B cell (primary cell): ENCODE measurements around the gene RXYLT1. TPM values are rescaled to one million over a fixed set of nuclear protein-coding genes. Genes with fewer than 3 reads are reported as not detected.

Source experiments
- ATAC-seq: fragments of 200-7000 bp; cut with Tn5 transposase; one replicate; pipeline ENCODE4 v1.10.0; 2021; ENCODE audit warnings: low read depth, mild to moderate bottlenecking, moderate number of reproducible peaks, moderate library complexity
- CTCF ChIA-PET: fragments of 350-600 bp; sonication (Branson Sonifier 250); formaldehyde crosslinking; loops from one replicate; lab custom pipeline; 2021; ENCODE audit warnings: antibody characterized with exemption, inconsistent platforms; lab: Charles Lee
- POLR2A ChIA-PET: fragments of 350-600 bp; sonication (Branson Sonifier 250); formaldehyde crosslinking; loops from one replicate; lab custom pipeline; 2021; ENCODE audit warnings: antibody characterized with exemption; lab: Charles Lee
- DNase-seq: peaks from one replicate; pipeline ENCODE4 v3.0.0; 2013
- H2AFZ ChIP-seq: 2 replicates; pipeline ENCODE4 v1.6.1; 2012; ENCODE audit warnings: mild to moderate bottlenecking, low read depth, low read length; ENCODE audit not compliant: insufficient read depth, poor library complexity, severe bottlenecking
- H3K27ac ChIP-seq, 2 donors: 1 replicate in 1 of 2; 2 replicates in 1 of 2; pipeline ENCODE4 v1.5.1; 2012 to 2013; ENCODE audit warnings: low read length in 2 of 2, mild to moderate bottlenecking in 2 of 2, moderate library complexity in 1 of 2
- H3K27me3 ChIP-seq, 4 experiments: fragments of 200-600 bp in 1 of 4; sonication (generic) in 1 of 4; replicated peaks in 1 of 4; 1 replicate in 2 of 4; 2 replicates in 2 of 4; pipeline versions ENCODE4 v1.6.1 to v1.7.0; 2013 to 2016; ENCODE audit warnings: low read length in 3 of 4, mild to moderate bottlenecking in 2 of 4, mixed read lengths in 1 of 4, moderate library complexity in 1 of 4; ENCODE audit not compliant: insufficient read depth in 4 of 4, control insufficient read depth in 3 of 4; ENCODE audit errors: control extremely low read depth in 1 of 4
- H3K36me3 ChIP-seq, 2 experiments: replicated peaks in 1 of 2; 1 replicate in 1 of 2; 2 replicates in 1 of 2; pipeline versions ENCODE4 v1.6.1 to v1.7.1; 2013; ENCODE audit warnings: low read length in 1 of 2; ENCODE audit not compliant: insufficient read depth in 2 of 2, control insufficient read depth in 1 of 2; ENCODE audit errors: control extremely low read depth in 1 of 2, extremely low read depth in 1 of 2
- H3K4me1 ChIP-seq, 2 donors: fragments of 200-600 bp in 1 of 2; sonication (generic) in 1 of 2; 1 replicate in 1 of 2; 2 replicates in 1 of 2; pipeline versions ENCODE4 v1.5.1 to v1.6.1; 2013 to 2017; ENCODE audit warnings: low read length in 2 of 2; ENCODE audit not compliant: control insufficient read depth in 2 of 2, insufficient read depth in 2 of 2
- H3K4me2 ChIP-seq: replicated peaks from 2 replicates; pipeline ENCODE3; 2012; ENCODE audit warnings: mild to moderate bottlenecking, low read depth, low read length; ENCODE audit not compliant: poor library complexity, severe bottlenecking
- H3K4me3 ChIP-seq, 5 experiments: fragments of 200-600 bp in 1 of 5; sonication (generic) in 1 of 5; 1 replicate in 3 of 5; 2 replicates in 2 of 5; pipeline versions ENCODE4 v1.5.1 to v1.7.0; 2011 to 2016; ENCODE audit warnings: low read length in 4 of 5, mild to moderate bottlenecking in 4 of 5, low read depth in 2 of 5, control low read depth in 1 of 5, moderate library complexity in 1 of 5; ENCODE audit not compliant: insufficient read depth in 1 of 5; ENCODE audit errors: control extremely low read depth in 1 of 5, extremely low read depth in 1 of 5
- H3K79me2 ChIP-seq: fragments of 200-600 bp; sonication (generic); one replicate; pipeline ENCODE4 v1.6.0; 2016; ENCODE audit warnings: low read length; ENCODE audit not compliant: control insufficient read depth, insufficient read depth
- H3K9ac ChIP-seq: fragments of 200-600 bp; sonication (generic); 2 replicates; pipeline ENCODE4 v1.6.1; 2017; ENCODE audit warnings: mild to moderate bottlenecking, low read length, moderate library complexity
- H3K9me3 ChIP-seq, 3 donors: one replicate each; pipeline versions ENCODE4 v1.6.1 to v1.7.1; 2013; ENCODE audit warnings: low read length in 2 of 3; ENCODE audit not compliant: control insufficient read depth in 2 of 3, insufficient read depth in 1 of 3; ENCODE audit errors: control extremely low read depth in 1 of 3
- H4K20me1 ChIP-seq: 2 replicates; pipeline ENCODE4 v1.6.0; 2012; ENCODE audit warnings: mild to moderate bottlenecking, low read length; ENCODE audit not compliant: insufficient read depth, control insufficient read depth, poor library complexity, severe bottlenecking
- H3K27ac Mint-ChIP-seq: one replicate; pipeline ENCODE4 v1.8.0; 2021; ENCODE audit warnings: mixed read lengths
- H3K27me3 Mint-ChIP-seq: one replicate; pipeline ENCODE4 v1.8.0; 2021; ENCODE audit warnings: mixed read lengths
- H3K4me1 Mint-ChIP-seq: one replicate; pipeline ENCODE4 v1.8.0; 2021; ENCODE audit warnings: mixed read lengths
- H3K4me3 Mint-ChIP-seq: one replicate; pipeline ENCODE4 v1.8.0; 2021; ENCODE audit warnings: mixed read lengths
- H3K9me3 Mint-ChIP-seq: one replicate; pipeline ENCODE4 v1.8.0; 2022; ENCODE audit warnings: mixed read lengths; ENCODE audit not compliant: insufficient read depth
- EZH2 ChIP-seq: IDR thresholded peaks from 2 replicates; pipeline ENCODE4 v1.6.1; 2012; ENCODE audit warnings: borderline replicate concordance, low read depth, mild to moderate bottlenecking, moderate library complexity, low read length; ENCODE audit not compliant: insufficient read depth, poor library complexity, severe bottlenecking
- WGBS: methylation state at CpG from one replicate; pipeline ENCODE4 v1.1.5; 2013; ENCODE audit warnings: missing lambda C conversion rate; ENCODE audit not compliant: insufficient coverage; 5-methylcytosine and 5-hydroxymethylcytosine counted together
- intact Hi-C: fragments of 100-400 bp; cut with micrococcal nuclease; formaldehyde crosslinking; loops from one replicate; pipeline ENCODE4 v1.10.0; 2022
- polyA plus RNA-seq: library from polyadenylated mRNA; depleted of rRNA; stranded (reverse); fragments of >200 nt; gene quantifications from 2 replicates; pipeline ENCODE4 v1.2.3, GENCODE V29; 2012
- total RNA-seq, 2 donors: library from RNA; stranded (reverse); fragments of 120-200 nt in 1 of 2; gene quantifications; 1 replicate in 1 of 2; 2 replicates in 1 of 2; pipeline versions ENCODE4 v1.2.3 to v1.2.4, GENCODE V29; 2013 to 2022
- TF ChIP-seq, protein P1 (sequence below): fragments of 200-600 bp; IDR thresholded peaks from one replicate; pipeline ENCODE4 v1.8.0; 2022; ENCODE audit warnings: antibody characterized with exemption, mild to moderate bottlenecking

Gene RXYLT1
- total and polyA plus RNA-seq, 2 donors (not counting 1 experiment from before 2014, with no cell fraction given): 9.4 to 16.5 TPM

DNA sequence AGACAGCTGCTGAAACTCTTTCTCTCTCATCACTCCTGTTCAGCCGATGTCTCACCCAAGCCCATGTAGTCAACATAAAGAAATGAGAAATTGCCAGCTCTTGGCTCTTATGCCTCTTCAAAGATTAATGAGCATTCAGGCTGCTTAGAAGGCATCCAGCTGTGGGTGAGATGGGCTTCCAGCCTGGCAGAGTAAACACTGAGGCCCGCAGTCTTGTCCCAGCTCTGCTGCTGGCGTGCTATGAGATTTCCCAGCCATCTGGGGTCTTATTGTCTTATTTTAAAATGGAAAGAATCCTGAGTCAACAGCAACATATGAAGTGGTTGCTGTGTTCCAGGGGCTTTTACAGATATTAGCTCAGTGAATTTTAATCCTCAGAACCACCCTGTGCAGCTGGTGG is 12.6 kb downstream of the RXYLT1 start:
- no peaks in the 10 kb centered on the region for H3K4me1 Mint-ChIP-seq
- H4K20me1 ChIP-seq: no peaks in the 10 kb centered on the region
- no peak overlapping the region for H3K4me3 ChIP-seq
- TF ChIP-seq EZH2: no peak
- TF ChIP-seq, protein P1, sequence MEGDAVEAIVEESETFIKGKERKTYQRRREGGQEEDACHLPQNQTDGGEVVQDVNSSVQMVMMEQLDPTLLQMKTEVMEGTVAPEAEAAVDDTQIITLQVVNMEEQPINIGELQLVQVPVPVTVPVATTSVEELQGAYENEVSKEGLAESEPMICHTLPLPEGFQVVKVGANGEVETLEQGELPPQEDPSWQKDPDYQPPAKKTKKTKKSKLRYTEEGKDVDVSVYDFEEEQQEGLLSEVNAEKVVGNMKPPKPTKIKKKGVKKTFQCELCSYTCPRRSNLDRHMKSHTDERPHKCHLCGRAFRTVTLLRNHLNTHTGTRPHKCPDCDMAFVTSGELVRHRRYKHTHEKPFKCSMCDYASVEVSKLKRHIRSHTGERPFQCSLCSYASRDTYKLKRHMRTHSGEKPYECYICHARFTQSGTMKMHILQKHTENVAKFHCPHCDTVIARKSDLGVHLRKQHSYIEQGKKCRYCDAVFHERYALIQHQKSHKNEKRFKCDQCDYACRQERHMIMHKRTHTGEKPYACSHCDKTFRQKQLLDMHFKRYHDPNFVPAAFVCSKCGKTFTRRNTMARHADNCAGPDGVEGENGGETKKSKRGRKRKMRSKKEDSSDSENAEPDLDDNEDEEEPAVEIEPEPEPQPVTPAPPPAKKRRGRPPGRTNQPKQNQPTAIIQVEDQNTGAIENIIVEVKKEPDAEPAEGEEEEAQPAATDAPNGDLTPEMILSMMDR: no peak
- no peak overlapping the region for H3K27ac ChIP-seq
- no peaks in the 10 kb centered on the region for H3K79me2 ChIP-seq
- H3K27me3 Mint-ChIP-seq: no peaks in the 10 kb centered on the region
- H3K9me3 ChIP-seq: no peaks in the 10 kb centered on the region
- no peak overlapping the region for H3K4me2 ChIP-seq
- CTCF ChIA-PET: interaction anchor here (0.6 to 2.0 kb wide), 2 partner anchors 10 to 452 kb away, joined by 3 to 5 read pairs; no protein-coding TSS in a partner anchor
- H3K9ac ChIP-seq: no peak overlapping the region
- H2AFZ ChIP-seq: no peak overlapping the region
- H3K27ac Mint-ChIP-seq: no peak overlapping the region
- no peaks in the 10 kb centered on the region for H3K9me3 Mint-ChIP-seq
- H3K4me1 ChIP-seq: no peaks in the 10 kb centered on the region
- DNase-seq (no peak), ATAC-seq (no peak)
- H3K27me3 ChIP-seq: no peaks in the 10 kb centered on the region
- H3K4me3 Mint-ChIP-seq: no peak overlapping the region
- POLR2A ChIA-PET: no interaction called here
- intact Hi-C loops: no loop called here
- no CpG with 5 or more reads among the region's 3 CpGs for WGBS
- H3K36me3 ChIP-seq: peaks cover 0 to 19% of the 10 kb centered on the region in 2 experiments

DNA sequence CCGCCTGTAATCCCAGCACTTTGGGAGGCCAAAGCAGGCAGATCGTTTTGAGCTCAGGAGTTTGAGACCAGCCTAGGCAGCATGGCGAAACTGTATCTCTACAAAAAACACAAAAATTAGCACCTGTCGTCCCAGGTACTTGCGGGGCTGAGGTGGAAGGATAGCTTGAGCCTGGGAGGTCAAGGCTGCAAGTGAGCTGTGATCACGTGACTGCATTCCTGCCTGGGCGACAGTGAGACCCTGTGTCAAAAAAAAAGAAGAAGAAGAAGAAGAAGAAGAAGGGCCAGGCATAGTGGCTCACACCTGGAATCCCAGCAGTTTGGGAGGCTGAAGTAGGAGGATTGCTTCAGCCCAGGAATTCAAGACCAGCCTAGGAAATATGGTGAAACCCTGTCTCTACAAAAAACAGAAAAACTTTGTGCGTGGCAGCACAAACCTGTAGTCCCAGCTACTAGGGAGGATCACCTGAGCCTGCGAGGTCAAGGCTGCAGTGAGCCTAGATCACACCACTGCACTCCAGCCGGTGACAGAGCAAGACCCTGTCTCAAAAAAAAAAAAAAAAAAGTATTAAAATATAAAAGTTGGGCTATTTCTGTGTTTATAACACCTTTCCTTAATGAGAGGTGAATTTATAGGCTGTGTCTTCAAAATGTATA is 15.5 kb downstream of the RXYLT1 start:
- TF ChIP-seq, protein P1: no peak
- no peak for TF ChIP-seq EZH2
- Histone ChIP-seq H2AFZ (no peak overlapping the region), H3K27me3 (no peaks in the 10 kb centered on the region), H3K4me1 (no peaks in the 10 kb centered on the region), H3K79me2 (no peaks in the 10 kb centered on the region), H3K27ac (no peak overlapping the region), H4K20me1 (no peaks in the 10 kb centered on the region), H3K4me3 (no peak overlapping the region), H3K9ac (no peak overlapping the region), H3K4me2 (no peak overlapping the region), H3K9me3 (no peaks in the 10 kb centered on the region), H3K36me3 (peaks cover 0 to 6% of the 10 kb centered on the region in 2 experiments)
- intact Hi-C loops: no loop called here
- 95% methylated on average over 5 of the region's 10 CpGs for WGBS
- H3K4me1 Mint-ChIP-seq: no peaks in the 10 kb centered on the region
- ChIA-PET POLR2A (no interaction called here), CTCF (interaction anchor here (1.1 kb wide), 1 partner anchor 461 kb away, joined by 3 read pairs; no protein-coding TSS in a partner anchor)
- H3K9me3 Mint-ChIP-seq: no peaks in the 10 kb centered on the region
- H3K4me3 Mint-ChIP-seq: no peak overlapping the region
- ATAC-seq (no peak), DNase-seq (no peak)
- H3K27ac Mint-ChIP-seq: no peak overlapping the region
- H3K27me3 Mint-ChIP-seq: no peaks in the 10 kb centered on the region
